ES-I3 (cell line): Measurements from ENCODE around the gene LDLRAD4.
"Not testable (repeated sequence)": the region's sequence is repeated elsewhere in the genome, so short reads cannot be mapped to it uniquely, and the experiment has no call there.

Source experiments
- H3K36me3 ChIP-seq: 2 replicates; pipeline ENCODE4 v1.6.1; 2013; ENCODE audit warnings: mild to moderate bottlenecking, low read length, control low read depth, moderate library complexity; ENCODE audit not compliant: insufficient read depth
- H3K4me1 ChIP-seq: 2 replicates; pipeline ENCODE4 v1.6.1; 2013; ENCODE audit warnings: mild to moderate bottlenecking, control low read depth, low read length; ENCODE audit not compliant: insufficient read depth
- H3K9ac ChIP-seq: 2 replicates; pipeline ENCODE4 v1.6.1; 2013; ENCODE audit warnings: low read depth, mild to moderate bottlenecking, low read length, moderate library complexity
- H3K9me3 ChIP-seq: 2 replicates; pipeline ENCODE4 v1.6.1; 2013; ENCODE audit warnings: mild to moderate bottlenecking, low read length, moderate library complexity; ENCODE audit not compliant: control insufficient read depth, insufficient read depth

Gene LDLRAD4

DNA sequence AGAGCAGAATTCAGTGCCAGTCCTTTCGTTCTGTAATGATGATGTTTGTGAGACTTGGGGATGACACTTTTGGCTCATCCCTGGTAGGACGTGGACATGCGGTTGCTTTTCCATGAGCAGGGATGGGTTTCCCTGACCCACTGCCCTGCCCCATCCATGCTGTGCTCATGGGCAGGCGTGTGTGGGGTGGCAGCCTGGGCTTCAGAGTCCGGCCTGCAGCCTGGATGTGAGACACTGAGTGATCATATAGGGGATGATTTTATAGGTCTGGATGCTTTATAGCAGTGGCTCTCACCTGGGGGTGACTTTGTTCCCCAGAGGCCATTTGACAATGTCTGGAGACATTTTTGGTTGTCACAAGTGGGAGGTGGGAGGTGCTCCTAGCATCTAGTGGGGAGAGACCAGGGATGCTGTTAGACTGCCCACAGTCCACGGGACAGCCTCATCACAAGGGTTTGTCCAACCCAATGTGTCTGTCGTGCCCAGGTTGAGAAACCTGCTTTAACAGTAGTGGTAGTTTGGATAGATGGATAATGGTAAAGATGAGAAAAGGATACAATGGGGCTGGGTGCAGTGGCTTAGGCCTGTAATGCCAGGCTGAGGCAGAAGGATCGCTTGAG lies 38.9 kb downstream of the LDLRAD4 start:
- Histone ChIP-seq H3K9ac (no peak overlapping the region), H3K9me3 (no peaks in the 10 kb centered on the region), H3K36me3 (no peaks in the 10 kb centered on the region), H3K4me1 (peaks cover 9% of the 10 kb centered on the region; the same call in 1 of the 2 replicates)

DNA sequence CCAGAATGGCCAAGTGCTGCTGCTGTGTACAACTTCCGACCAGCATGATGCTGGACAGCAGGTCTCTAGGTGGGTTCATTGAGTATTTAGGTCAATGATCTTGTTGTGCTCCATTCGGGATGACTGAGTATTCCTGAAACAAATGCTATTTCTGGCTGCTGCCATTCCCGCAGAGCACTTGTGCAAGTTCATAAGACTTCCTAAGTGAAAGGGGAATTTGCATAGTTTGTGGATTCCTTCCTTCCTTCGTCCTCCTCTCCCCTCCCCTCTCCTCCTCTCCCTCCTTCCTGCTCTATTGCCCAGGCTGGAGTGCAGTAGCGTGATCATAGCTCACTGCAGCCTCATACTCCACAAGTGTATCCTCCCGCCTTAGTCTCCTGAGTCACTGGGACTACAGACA lies 40.4 kb downstream of the LDLRAD4 start:
- Histone ChIP-seq H3K36me3 (no peaks in the 10 kb centered on the region), H3K9ac (no peak overlapping the region), H3K9me3 (no peaks in the 10 kb centered on the region), H3K4me1 (peaks cover 9% of the 10 kb centered on the region; the same call in 1 of the 2 replicates)

DNA sequence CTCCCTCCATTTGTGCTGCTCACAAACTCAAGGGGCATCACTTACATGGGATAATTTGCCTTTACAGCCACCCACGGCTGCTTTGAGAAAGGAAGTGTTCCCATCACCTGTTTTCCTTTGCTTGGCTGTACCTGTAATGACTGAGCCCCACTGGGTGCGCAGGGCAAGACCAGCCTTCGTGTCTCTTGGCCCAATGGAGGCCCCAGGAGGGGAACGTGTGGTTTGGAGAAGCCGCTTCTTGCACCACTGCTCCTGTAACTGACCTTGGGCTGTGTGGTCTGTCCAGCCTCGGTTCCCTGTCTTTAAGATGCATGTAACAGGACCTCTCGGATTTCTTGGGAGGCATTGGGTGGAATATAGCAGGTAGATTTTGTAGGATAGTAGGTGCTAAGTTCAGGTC lies 41.1 kb downstream of the LDLRAD4 start:
- no peaks in the 10 kb centered on the region for H3K36me3 ChIP-seq
- peaks cover 9% of the 10 kb centered on the region; the same call in 1 of the 2 replicates for H3K4me1 ChIP-seq
- no peak overlapping the region for H3K9ac ChIP-seq
- no peaks in the 10 kb centered on the region for H3K9me3 ChIP-seq

DNA sequence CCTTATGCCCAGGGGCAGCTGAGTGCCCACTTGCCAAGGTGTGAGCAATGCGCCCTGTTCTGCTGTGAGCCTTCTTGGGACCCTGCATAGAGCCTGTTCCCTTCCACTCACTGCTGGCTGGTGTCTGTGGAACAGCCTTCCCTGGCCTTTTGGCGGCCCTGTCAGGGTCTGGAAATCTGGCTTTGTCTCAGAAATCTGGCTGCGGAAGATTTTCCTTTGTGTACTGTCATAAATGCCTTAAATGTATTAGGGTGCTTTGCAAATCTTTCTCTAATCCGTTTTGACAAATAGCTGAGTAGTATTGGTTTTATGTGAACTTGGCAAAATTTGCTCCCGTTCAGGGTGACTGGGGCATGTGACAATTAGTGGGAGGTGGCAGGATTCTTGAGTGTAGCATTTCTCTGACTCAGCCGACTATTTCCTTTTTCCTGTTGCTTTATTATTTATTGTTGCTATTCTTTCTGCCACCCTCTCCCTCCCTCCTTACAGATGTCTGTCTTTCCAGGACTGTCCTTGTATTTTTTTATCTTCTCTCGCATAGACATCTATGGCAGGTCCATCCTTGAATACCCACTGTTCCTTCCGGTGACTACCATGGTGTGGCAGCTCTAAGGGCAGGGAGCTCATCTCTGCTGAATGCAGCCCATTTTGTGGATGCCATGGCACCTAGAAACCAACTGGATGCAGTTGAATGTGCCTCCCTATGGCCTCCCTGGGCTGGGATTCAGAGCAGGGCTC lies 41.8 kb downstream of the LDLRAD4 start:
- Histone ChIP-seq H3K9me3 (no peaks in the 10 kb centered on the region), H3K4me1 (peaks cover 9% of the 10 kb centered on the region; the same call in 1 of the 2 replicates), H3K36me3 (no peaks in the 10 kb centered on the region), H3K9ac (no peak overlapping the region)

DNA sequence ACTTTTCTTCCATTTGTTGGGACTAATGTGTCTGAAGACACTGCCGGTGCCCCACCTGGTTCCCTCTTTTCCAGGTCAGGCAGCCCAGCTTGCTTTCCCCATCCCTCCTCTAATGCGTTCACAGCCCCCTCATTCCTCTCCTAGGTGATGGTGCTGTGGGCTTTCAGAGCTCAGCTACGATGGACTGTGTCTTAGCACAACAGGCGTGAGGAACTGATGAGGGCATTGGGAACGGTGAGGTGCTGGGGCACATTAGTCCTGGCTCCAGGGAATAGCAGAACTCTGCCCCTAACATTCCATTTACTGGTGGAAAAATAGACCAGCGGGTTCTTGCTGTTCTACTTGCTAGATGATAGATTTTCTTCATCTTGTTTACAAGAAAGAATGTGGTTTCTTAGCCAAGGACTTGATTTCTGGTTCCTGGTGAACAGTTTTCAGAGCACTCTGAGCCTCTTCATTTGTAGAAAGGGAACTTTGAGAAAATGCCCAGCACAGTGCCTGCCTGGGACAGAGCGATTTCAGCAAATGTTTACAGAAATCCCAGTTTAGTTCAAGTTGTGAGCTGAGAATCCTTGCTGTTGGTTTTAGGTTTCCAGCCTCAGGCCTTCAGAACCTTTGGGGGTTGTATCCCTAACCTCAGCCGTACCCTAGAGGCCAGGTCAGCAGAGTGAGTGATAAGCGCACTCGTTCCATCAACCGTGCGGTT lies 42.5 kb downstream of the LDLRAD4 start:
- Histone ChIP-seq H3K9ac (no peak overlapping the region), H3K36me3 (no peaks in the 10 kb centered on the region), H3K4me1 (peaks cover 9% of the 10 kb centered on the region; the same call in 1 of the 2 replicates), H3K9me3 (no peaks in the 10 kb centered on the region)

DNA sequence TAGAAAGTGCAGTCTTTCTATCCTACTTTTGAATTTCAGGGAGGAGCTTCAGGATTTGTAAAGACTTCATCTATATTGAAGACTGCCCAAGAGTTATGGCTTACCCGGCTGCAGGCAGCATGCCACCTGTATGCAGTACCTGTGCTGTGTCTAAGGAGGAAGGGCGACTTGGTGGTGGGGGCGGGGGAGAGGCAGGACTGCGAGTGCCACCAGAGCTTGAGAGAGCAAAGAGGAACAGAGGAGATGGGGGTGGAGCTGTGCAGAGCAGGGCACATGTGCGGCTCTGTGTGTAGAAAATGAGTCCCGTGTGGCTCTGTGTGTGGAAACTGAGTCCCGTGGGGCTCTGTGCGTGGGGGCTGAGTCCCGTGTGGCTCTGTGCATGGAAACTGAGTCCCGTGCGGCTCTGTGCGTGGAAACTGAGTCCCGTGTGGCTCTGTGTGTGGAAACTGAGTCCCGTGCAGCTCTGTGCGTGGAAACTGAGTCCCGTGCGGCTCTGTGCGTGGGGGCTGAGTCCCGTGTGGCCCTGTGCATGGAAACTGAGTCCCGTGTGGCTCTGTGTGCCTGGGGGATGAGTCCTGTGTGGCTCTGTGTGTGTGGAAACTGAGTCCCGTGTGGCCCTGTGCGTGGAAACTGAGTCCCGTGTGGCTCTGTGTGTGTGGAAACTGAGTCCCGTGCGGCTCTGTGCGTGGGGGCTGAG lies 43.2 kb downstream of the LDLRAD4 start:
- H3K4me1 ChIP-seq, result peaks cover 12% of the 10 kb centered on the region; the same call in 1 of the 2 replicates
- no peaks in the 10 kb centered on the region for H3K36me3 ChIP-seq
- no peaks in the 10 kb centered on the region for H3K9me3 ChIP-seq
- no peak overlapping the region for H3K9ac ChIP-seq

DNA sequence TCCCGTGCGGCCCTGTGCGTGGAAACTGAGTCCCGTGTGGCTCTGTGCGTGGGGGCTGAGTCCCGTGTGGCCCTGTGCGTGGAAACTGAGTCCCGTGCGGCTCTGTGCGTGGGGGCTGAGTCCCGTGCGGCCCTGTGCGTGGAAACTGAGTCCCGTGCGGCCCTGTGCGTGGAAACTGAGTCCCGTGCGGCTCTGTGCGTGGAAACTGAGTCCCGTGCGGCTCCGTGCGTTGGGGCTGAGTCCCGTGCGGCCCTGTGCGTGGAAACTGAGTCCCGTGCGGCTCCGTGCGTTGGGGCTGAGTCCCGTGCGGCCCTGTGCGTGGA lies 43.8 kb downstream of the LDLRAD4 start:
- not testable (repeated sequence) for H3K9me3 ChIP-seq, H3K9ac ChIP-seq
- peaks cover 16% of the 10 kb centered on the region for H3K4me1 ChIP-seq

DNA sequence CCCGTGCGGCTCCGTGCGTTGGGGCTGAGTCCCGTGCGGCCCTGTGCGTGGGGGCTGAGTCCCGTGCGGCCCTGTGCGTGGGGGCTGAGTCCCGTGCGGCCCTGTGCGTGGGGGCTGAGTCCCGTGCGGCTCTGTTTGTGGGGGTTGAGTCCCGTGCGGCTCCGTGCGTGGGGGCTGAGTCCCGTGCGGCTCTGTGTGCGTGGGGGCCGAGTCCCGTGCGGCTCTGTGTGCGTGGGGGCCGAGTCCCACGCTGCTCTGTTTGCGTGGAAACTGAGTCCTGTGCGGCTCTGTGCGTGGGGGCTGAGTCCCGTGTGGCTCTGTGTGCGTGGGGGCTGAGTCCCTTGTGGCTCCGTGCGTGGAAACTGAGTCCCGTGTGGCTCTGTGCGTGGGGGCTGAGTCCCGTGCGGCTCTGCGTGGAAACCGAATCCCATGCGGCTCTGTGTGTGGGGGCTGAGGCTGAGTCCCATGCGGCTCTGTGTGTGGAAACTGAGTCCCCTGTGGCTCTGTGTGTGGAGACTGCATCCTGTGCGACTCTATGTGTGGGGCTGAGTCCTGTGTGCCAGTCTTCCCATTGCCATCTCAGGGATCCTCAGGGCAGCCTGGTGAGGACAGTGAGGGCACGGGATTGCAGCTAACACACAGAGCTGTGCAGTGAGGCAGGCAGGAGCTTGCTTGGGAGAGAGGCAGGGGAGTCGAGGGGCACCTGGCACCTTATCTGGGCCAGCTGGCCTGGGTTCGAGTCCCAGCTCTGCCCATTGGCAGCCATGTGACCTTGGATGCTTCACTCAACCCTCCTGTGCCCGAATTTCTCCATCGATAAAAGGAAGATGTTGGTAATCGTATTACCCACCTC lies 44.5 kb downstream of the LDLRAD4 start:
- H3K9me3 ChIP-seq, result no peaks in the 10 kb centered on the region
- no peak overlapping the region for H3K9ac ChIP-seq
- no peaks in the 10 kb centered on the region for H3K36me3 ChIP-seq
- peaks cover 20% of the 10 kb centered on the region for H3K4me1 ChIP-seq

More for the DNA sequence above, 43.8 kb downstream of the LDLRAD4 start:
- H3K36me3 ChIP-seq, result not testable (repeated sequence)

DNA sequence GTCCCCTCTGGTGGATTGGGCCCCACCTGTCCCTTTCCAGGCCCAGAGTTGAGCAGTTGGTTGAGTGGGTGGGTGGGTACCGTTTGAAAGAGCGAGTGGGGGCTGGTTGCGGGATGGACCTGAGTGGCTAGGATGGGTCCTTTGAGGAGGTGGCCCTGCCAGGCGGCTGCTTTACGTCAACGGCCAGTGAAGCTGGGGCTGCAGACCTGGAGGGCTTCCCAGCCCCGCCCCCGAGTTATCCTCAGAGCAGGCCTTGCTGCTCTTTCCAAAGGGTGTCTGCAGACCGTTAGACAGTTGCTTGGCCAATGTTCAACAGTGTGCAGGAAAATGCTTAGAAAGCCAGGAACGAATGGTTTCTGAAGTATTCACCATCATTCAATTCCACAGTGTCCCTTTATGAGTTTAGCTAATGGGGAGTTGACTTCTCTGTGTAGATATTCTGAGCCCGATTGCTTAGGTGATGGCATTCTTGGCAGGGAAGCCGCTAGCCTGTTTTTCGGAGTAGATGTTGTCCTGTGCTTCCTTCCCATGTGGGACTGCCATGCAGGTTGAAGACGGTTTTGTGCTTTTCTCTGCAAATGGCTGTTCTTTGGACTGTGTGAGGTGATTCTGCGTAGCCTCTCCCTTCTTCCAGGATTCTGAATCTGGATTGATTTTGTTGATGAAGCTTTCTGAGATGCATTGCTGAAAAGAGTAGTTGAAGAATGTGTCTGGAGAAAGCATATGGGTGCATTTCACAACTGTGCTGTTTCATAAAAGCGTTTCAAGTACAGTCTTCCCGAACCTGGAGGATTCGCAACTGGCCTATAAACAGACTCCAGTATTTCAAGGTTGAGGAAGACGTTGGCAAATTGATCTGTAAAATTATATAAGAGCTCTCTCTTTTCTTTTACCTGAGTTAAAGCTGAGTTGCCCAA lies 45.8 kb downstream of the LDLRAD4 start:
- H3K4me1 ChIP-seq, result peaks cover 17% of the 10 kb centered on the region
- no peak overlapping the region for H3K9ac ChIP-seq
- no peaks in the 10 kb centered on the region for H3K36me3 ChIP-seq
- H3K9me3 ChIP-seq, result no peaks in the 10 kb centered on the region

DNA sequence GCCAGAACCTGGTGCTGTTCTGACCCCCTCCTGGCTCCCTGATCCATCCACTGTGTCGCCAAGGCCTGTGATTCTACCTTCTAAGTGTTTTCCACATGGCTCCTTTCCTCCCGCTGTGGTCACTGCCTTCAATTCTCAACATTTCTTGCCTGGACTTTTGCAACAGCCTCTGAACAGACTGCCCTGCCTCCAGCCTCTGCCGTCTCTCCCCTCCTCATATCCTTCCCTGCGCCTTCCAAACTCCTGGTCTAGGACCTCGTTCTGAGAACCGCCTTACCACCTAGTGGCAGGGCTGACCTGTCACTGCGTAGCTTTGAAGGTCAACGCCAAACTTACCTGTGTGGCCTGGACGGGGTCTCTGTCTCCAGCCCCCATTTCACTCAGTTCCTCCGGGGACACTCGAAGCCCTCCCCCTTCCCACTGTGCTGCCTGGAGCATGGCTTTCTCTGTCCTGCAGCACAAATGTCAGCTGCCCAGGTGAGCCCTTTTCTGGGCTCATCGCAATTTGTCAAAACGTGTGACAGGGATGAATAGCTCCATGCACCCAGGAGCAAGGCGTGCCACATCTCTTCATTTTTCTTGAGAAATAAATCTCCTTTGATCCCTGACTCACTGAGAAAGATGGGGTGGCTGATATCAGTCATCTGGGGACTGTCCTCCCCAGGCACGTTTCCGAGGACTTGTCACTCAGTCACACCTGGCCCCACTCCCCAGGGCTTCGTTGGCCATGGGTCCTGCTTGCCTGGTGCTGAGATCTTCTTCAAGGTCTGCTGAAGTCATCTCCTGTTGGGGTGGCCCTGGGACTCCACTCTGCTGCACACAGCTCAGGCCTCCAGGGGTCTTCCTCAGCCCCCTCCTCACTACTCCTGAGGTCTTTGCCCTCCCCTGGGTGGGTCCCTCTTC lies 46.7 kb downstream of the LDLRAD4 start:
- H3K4me1 ChIP-seq, result peaks cover 21% of the 10 kb centered on the region
- H3K36me3 ChIP-seq, result no peaks in the 10 kb centered on the region
- H3K9me3 ChIP-seq, result no peaks in the 10 kb centered on the region
- no peak overlapping the region for H3K9ac ChIP-seq

DNA sequence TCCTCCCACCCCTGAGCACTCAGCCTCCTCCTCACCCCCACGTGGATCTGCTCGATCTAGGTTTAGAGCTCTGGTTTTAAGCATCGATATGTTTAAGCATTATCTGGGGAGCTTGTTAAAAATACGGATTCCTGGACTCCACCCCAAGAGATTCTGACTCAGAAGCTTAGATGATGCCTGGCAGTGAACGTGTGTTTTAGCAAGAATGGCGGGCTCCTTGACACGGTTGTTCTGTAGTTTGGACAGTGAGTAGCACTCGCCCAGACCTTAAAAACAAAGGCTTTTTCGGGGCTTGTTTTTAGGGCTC lies 47.3 kb downstream of the LDLRAD4 start:
- Histone ChIP-seq H3K4me1 (peaks cover 21% of the 10 kb centered on the region), H3K9ac (no peak overlapping the region), H3K36me3 (no peaks in the 10 kb centered on the region)

DNA sequence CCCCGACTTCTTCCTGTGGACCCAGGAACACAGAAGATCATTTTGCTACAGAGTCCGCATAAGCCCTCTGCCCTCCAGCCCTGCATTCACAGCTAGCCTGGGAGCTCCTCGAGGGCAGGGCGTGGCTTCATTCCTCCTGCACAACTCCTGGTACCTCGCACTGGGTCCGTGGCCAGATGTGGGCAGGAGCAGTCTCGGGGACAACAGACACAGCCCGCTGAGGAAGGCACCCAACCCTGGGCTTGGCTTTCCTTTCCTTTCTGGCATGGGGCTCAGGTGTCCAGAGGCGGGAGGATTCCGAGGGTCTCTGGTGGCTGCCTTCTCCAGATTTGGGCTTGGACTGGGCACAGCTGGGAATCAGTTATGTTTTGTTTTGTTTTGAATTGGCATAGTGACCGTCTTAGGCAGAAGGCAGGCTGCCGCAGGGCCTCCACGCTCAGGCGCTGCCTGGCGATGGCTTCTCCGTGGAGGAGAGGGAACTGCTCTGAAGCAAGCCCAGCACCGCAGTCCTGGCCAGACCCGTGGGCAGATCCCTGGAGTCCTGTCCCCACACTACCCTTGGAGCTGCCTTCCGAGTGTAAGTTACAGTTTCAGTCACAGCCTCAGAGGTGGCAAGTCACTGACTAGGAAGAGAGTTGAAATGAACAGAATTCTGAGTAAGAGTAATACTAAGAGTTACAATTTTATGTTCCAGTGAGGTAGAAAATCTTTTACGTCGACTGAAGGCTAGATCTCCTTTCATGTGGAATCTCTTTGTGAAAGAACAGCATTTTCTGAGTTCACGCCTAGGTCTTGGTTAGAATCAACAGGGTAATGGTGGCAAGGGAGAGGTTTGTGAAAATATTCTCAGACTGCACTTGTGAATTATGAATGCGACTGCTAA lies 47.9 kb downstream of the LDLRAD4 start:
- H3K9me3 ChIP-seq, result no peaks in the 10 kb centered on the region
- H3K9ac ChIP-seq, result no peak overlapping the region
- peaks cover 21% of the 10 kb centered on the region for H3K4me1 ChIP-seq
- no peaks in the 10 kb centered on the region for H3K36me3 ChIP-seq

More for the DNA sequence above, 47.3 kb downstream of the LDLRAD4 start:
- no peaks in the 10 kb centered on the region for H3K9me3 ChIP-seq
